ENCODE measurements around the gene CMC2.

GRCh38 chr16:80924372-80924978, 82.2 kb downstream of the CMC2 start:
- TF ChIP-seq POLR2AphosphoS5 (IDR thresholded peaks at IDR 0.05) (no peak), CTCF (IDR thresholded peaks at IDR 0.05 in 8 of 11, conservative IDR thresholded peaks at IDR 0.05 in 3 of 11) (peak in 7 of 11 experiments; percentile 12 to 45 (median 36)), POLR2A (IDR thresholded peaks at IDR 0.05) (no peak)

All from spleen (tissue), 7 donors.